Lower leg skin (tissue), 3 donors: ENCODE results near the gene TRMT11.

Experiments
- POLR2A ChIP-seq, 2 donors: fragments of 450-650 bp; IDR thresholded peaks; one replicate each; pipeline ENCODE4 v1.6.1; 2016 to 2017; ENCODE audit warnings: antibody characterized with exemption in 2 of 2, mild to moderate bottlenecking in 1 of 2, moderate library complexity in 1 of 2
- TF ChIP-seq, protein P1 (sequence below), 3 donors: fragments of 450-650 bp; IDR thresholded peaks; one replicate each; pipeline ENCODE4 v1.5.1; 2016; ENCODE audit warnings: antibody characterized with exemption in 3 of 3, mild to moderate bottlenecking in 3 of 3, moderate library complexity in 2 of 3

DNA sequence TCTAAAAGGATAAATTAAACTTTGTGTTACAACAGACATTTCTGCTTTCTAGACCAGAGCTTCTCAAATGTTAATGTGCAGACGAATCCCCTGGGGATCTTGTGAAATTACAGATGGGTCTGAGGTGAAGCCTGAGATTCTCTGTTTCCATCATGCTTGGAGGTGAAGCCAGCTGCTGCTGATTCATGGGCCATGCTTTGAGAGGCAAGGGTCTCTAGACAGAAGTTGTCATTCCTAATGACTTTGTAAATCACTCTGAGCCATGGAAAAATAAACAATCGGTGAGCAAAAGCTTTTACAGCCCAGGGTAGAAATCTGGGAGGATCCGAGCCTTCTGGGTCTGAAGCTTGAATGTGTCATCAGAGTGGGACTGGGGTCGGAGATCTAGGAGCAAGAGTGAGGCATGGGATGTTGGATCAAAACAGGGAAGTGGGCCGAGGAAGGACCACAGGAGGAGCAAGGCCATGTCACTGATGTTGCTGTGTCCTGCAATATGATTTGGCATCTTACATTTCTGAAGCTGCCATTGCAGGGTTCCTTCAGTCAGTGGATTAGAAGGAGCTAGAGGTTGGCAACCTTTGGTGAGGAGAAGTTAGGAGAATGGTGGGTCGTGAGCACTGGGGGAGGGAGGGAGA, 77.3 kb downstream of the TRMT11 start:
- TF ChIP-seq, protein P1, sequence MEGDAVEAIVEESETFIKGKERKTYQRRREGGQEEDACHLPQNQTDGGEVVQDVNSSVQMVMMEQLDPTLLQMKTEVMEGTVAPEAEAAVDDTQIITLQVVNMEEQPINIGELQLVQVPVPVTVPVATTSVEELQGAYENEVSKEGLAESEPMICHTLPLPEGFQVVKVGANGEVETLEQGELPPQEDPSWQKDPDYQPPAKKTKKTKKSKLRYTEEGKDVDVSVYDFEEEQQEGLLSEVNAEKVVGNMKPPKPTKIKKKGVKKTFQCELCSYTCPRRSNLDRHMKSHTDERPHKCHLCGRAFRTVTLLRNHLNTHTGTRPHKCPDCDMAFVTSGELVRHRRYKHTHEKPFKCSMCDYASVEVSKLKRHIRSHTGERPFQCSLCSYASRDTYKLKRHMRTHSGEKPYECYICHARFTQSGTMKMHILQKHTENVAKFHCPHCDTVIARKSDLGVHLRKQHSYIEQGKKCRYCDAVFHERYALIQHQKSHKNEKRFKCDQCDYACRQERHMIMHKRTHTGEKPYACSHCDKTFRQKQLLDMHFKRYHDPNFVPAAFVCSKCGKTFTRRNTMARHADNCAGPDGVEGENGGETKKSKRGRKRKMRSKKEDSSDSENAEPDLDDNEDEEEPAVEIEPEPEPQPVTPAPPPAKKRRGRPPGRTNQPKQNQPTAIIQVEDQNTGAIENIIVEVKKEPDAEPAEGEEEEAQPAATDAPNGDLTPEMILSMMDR (IDR thresholded peaks at IDR 0.05), result no peak
- no peak for TF ChIP-seq POLR2A (IDR thresholded peaks at IDR 0.05)
